HS-27A (cell line): ENCODE data around the gene KCTD10.
"Not testable (repeated sequence)": the region's sequence is repeated elsewhere in the genome, so short reads cannot be mapped to it uniquely, and the experiment has no call there.

Experiments
- DNase-seq: peaks from one replicate; pipeline ENCODE4 v3.0.0-alpha.2; 2012; ENCODE audit warnings: low read depth, missing footprints

The KCTD10 gene

GRCh38 chr12:109448707-109449390 is 28.3 kb downstream of the KCTD10 start:
- no peak for DNase-seq

- DNase-seq: no peak
These were observed 28.8 kb downstream of the KCTD10 start for GRCh38 chr12:109448272-109448671.

GRCh38 chr12:109447482-109447881 is 29.6 kb downstream of the KCTD10 start:
- no peak for DNase-seq

- no peak for DNase-seq
These were observed 30.2 kb downstream of the KCTD10 start for GRCh38 chr12:109446869-109447268.

GRCh38 chr12:109445191-109445609 is 31.9 kb downstream of the KCTD10 start:
- no peak for DNase-seq

GRCh38 chr12:109444259-109444658 is 32.8 kb downstream of the KCTD10 start:
- no peak for DNase-seq

GRCh38 chr12:109443794-109444193 is 33.3 kb downstream of the KCTD10 start:
- no peak for DNase-seq

GRCh38 chr12:109440851-109441490 is 36.1 kb downstream of the KCTD10 start:
- no peak for DNase-seq

- DNase-seq: not testable (repeated sequence)
These were observed 37.1 kb downstream of the KCTD10 start for GRCh38 chr12:109439951-109440350.

GRCh38 chr12:109439181-109439580 is 37.9 kb downstream of the KCTD10 start:
- no peak for DNase-seq

- DNase-seq: no peak
These were observed 40.9 kb downstream of the KCTD10 start for GRCh38 chr12:109436188-109436560.

GRCh38 chr12:109435428-109436187 is 41.5 kb downstream of the KCTD10 start:
- no peak for DNase-seq

- DNase-seq: no peak
These were observed 42.5 kb downstream of the KCTD10 start for GRCh38 chr12:109434582-109434981.

GRCh38 chr12:109433618-109434017 is 43.5 kb downstream of the KCTD10 start:
- no peak for DNase-seq

- DNase-seq: peak; percentile 42
These were observed 44.2 kb downstream of the KCTD10 start for GRCh38 chr12:109432842-109433304.

- DNase-seq: no peak
These were observed 44.7 kb downstream of the KCTD10 start for GRCh38 chr12:109432431-109432830.

GRCh38 chr12:109430244-109430643 is 46.9 kb downstream of the KCTD10 start:
- no peak for DNase-seq

GRCh38 chr12:109428804-109429203 is 48.3 kb downstream of the KCTD10 start:
- not testable (repeated sequence) for DNase-seq

- DNase-seq: peak; percentile 42
These were observed 49.0 kb downstream of the KCTD10 start for GRCh38 chr12:109428037-109428629.

- DNase-seq: no peak
These were observed 53.7 kb downstream of the KCTD10 start for GRCh38 chr12:109423392-109423791.

GRCh38 chr12:109422251-109422650 is 54.8 kb downstream of the KCTD10 start:
- no peak for DNase-seq

GRCh38 chr12:109421355-109422087 is 55.6 kb downstream of the KCTD10 start:
- DNase-seq: no peak
